GM19025 (cell line): Measurements from ENCODE around the gene TBC1D1.

Source experiments
- ATAC-seq: cut with Tn5 transposase; IDR thresholded peaks from one replicate; pipeline ENCODE4 v1.9.1; 2021; ENCODE audit warnings: mild to moderate bottlenecking, low read depth, moderate library complexity; ENCODE audit not compliant: unreplicated experiment

The TBC1D1 gene

GRCh38 chr4:38034986-38035882 lies 144.3 kb downstream of the TBC1D1 start:
- ATAC-seq: no peak

- no peak for ATAC-seq
Measured at GRCh38 chr4:38036548-38036947, 145.7 kb downstream of the TBC1D1 start.

- ATAC-seq: no peak
Measured at GRCh38 chr4:38037612-38038011, 146.7 kb downstream of the TBC1D1 start.

GRCh38 chr4:38040619-38041018 lies 149.7 kb downstream of the TBC1D1 start:
- ATAC-seq: no peak

GRCh38 chr4:38044060-38044459 lies 153.2 kb downstream of the TBC1D1 start:
- no peak for ATAC-seq

GRCh38 chr4:38045289-38045988 lies 154.6 kb downstream of the TBC1D1 start:
- ATAC-seq: no peak

GRCh38 chr4:38046727-38047489 lies 156.0 kb downstream of the TBC1D1 start:
- ATAC-seq: no peak

- no peak for ATAC-seq
Measured at GRCh38 chr4:38049545-38050170, 158.8 kb downstream of the TBC1D1 start.

- ATAC-seq: no peak
Measured at GRCh38 chr4:38050560-38051350, 159.9 kb downstream of the TBC1D1 start.

- ATAC-seq: no peak
Measured at GRCh38 chr4:38055566-38055965, 164.7 kb downstream of the TBC1D1 start.

GRCh38 chr4:38056011-38056685 lies 165.3 kb downstream of the TBC1D1 start:
- no peak for ATAC-seq

GRCh38 chr4:38058151-38058550 lies 167.3 kb downstream of the TBC1D1 start:
- ATAC-seq: no peak

- no peak for ATAC-seq
Measured at GRCh38 chr4:38060829-38061431, 170.0 kb downstream of the TBC1D1 start.

GRCh38 chr4:38062088-38062775 lies 171.3 kb downstream of the TBC1D1 start:
- no peak for ATAC-seq

GRCh38 chr4:38062776-38063097 lies 171.9 kb downstream of the TBC1D1 start:
- no peak for ATAC-seq

- ATAC-seq: no peak
Measured at GRCh38 chr4:38065176-38065575, 174.3 kb downstream of the TBC1D1 start.

GRCh38 chr4:38065900-38066299 lies 175.0 kb downstream of the TBC1D1 start:
- ATAC-seq: no peak

- ATAC-seq: no peak
Measured at GRCh38 chr4:38067499-38067898, 176.6 kb downstream of the TBC1D1 start.
